NB4 (cell line): ENCODE measurements around the gene PTGIS.

ENCODE experiments used
- CTCF ChIP-seq: IDR thresholded peaks from one replicate; pipeline ENCODE4 v1.5.1; 2012; ENCODE audit warnings: low read depth, low read length
- MAX ChIP-seq: IDR thresholded peaks from 2 replicates; pipeline ENCODE4 v1.6.1; 2011; ENCODE audit warnings: low read depth, low read length
- POLR2A ChIP-seq: IDR thresholded peaks from 2 replicates; pipeline ENCODE4 v1.6.1; 2011; ENCODE audit warnings: mild to moderate bottlenecking; ENCODE audit not compliant: insufficient read length; ENCODE audit errors: extremely low read depth

GRCh38 chr20:49464556-49464955, 103.4 kb downstream of the PTGIS start:
- TF ChIP-seq CTCF (no peak), POLR2A (no peak), MAX (no peak)
